ENCODE data around the gene LRMDA.

Gene LRMDA

GRCh38 chr10:75977139-75977538 is 545.7 kb downstream of the LRMDA start:
- DNase-seq = peak; percentile 22 to 27

- DNase-seq = no peak
Measured at GRCh38 chr10:75978213-75978612, 546.8 kb downstream of the LRMDA start.

- DNase-seq = no peak
Measured at GRCh38 chr10:75980419-75981002, 549.1 kb downstream of the LRMDA start.

- peak in 1 of 2 experiments; percentile 1 for DNase-seq
Measured at GRCh38 chr10:75982611-75983369, 551.4 kb downstream of the LRMDA start.

GRCh38 chr10:75984067-75984466 is 552.6 kb downstream of the LRMDA start:
- no peak for DNase-seq

- DNase-seq = no peak
Measured at GRCh38 chr10:75987616-75988015, 556.2 kb downstream of the LRMDA start.

GRCh38 chr10:75994357-75995040 is 563.1 kb downstream of the LRMDA start:
- DNase-seq = no peak

- DNase-seq = no peak
Measured at GRCh38 chr10:75995041-75995430, 563.6 kb downstream of the LRMDA start.

GRCh38 chr10:75995720-75996119 is 564.3 kb downstream of the LRMDA start:
- DNase-seq = no peak

GRCh38 chr10:75999001-75999400 is 567.6 kb downstream of the LRMDA start:
- DNase-seq = no peak

- no peak for DNase-seq
Measured at GRCh38 chr10:75999515-76000209, 568.2 kb downstream of the LRMDA start.

GRCh38 chr10:76000550-76000949 is 569.1 kb downstream of the LRMDA start:
- DNase-seq = no peak

GRCh38 chr10:76001019-76001418 is 569.6 kb downstream of the LRMDA start:
- DNase-seq = no peak

- DNase-seq = no peak
Measured at GRCh38 chr10:76001461-76001860, 570.0 kb downstream of the LRMDA start.

- no peak for DNase-seq
Measured at GRCh38 chr10:76002262-76002854, 570.9 kb downstream of the LRMDA start.

GRCh38 chr10:76007667-76008181 is 576.3 kb downstream of the LRMDA start:
- DNase-seq = no peak

GRCh38 chr10:76009531-76009930 is 578.1 kb downstream of the LRMDA start:
- no peak for DNase-seq

GRCh38 chr10:76010703-76011102 is 579.3 kb downstream of the LRMDA start:
- no peak for DNase-seq

GRCh38 chr10:76012716-76013327 is 581.4 kb downstream of the LRMDA start:
- no peak for DNase-seq

GRCh38 chr10:76015245-76015644 is 583.8 kb downstream of the LRMDA start:
- DNase-seq = peak in 1 of 2 experiments; percentile 52

- no peak for DNase-seq
Measured at GRCh38 chr10:76017026-76017732, 585.8 kb downstream of the LRMDA start.

Measured in NCI-H446 (cell line).